Mesenchymal stem cell (in vitro differentiated cells and primary cell): ENCODE data around the gene LRRC74B.
A peak's percentile ranks its signal among the peaks of the same experiment; 100 is the strongest.
"Not testable (repeated sequence)": the region's sequence is repeated elsewhere in the genome, so short reads cannot be mapped to it uniquely, and the experiment has no call there.

Source experiments
- DNase-seq: peaks from one replicate; pipeline ENCODE4 v3.0.0-alpha.2; 2013
- H2AFZ ChIP-seq: one replicate; pipeline ENCODE4 v1.6.1; 2013; ENCODE audit warnings: low read depth, mild to moderate bottlenecking, control low read depth, inconsistent platforms, low read length, moderate library complexity
- H2AK5ac ChIP-seq: 2 replicates; pipeline ENCODE4 v1.6.1; 2013; ENCODE audit warnings: low read length, moderate library complexity, mild to moderate bottlenecking, inconsistent platforms; ENCODE audit not compliant: severe bottlenecking
- H2BK120ac ChIP-seq: one replicate; pipeline ENCODE4 v1.6.1; 2013; ENCODE audit warnings: low read depth, mild to moderate bottlenecking, inconsistent platforms, low read length, moderate library complexity
- H2BK12ac ChIP-seq, 2 experiments: one replicate each; pipeline ENCODE4 v1.6.1; 2013; ENCODE audit warnings: inconsistent platforms in 2 of 2, low read length in 2 of 2, mild to moderate bottlenecking in 2 of 2, moderate library complexity in 2 of 2, control low read depth in 1 of 2
- H2BK15ac ChIP-seq: one replicate; pipeline ENCODE4 v1.6.1; 2013; ENCODE audit warnings: mild to moderate bottlenecking, low read depth, inconsistent platforms; ENCODE audit not compliant: poor library complexity, severe bottlenecking
- H2BK5ac ChIP-seq: 2 replicates; pipeline ENCODE4 v1.6.1; 2013; ENCODE audit warnings: low read depth, mild to moderate bottlenecking, low read length, control low read depth, inconsistent platforms; ENCODE audit not compliant: poor library complexity, severe bottlenecking
- H3K14ac ChIP-seq, 2 experiments: one replicate each; pipeline ENCODE4 v1.6.1; 2013; ENCODE audit warnings: inconsistent platforms in 2 of 2, low read length in 2 of 2, control low read depth in 1 of 2, mild to moderate bottlenecking in 1 of 2, moderate library complexity in 1 of 2
- H3K18ac ChIP-seq, 2 experiments: one replicate each; pipeline ENCODE4 v1.6.1; 2013; ENCODE audit warnings: inconsistent platforms in 2 of 2, low read length in 2 of 2, control low read depth in 1 of 2, low read depth in 1 of 2, mild to moderate bottlenecking in 1 of 2
- H3K23ac ChIP-seq, 2 experiments: one replicate each; pipeline ENCODE4 v1.6.1; 2013; ENCODE audit warnings: inconsistent platforms in 2 of 2, low read length in 2 of 2, mild to moderate bottlenecking in 2 of 2, moderate library complexity in 2 of 2, control low read depth in 1 of 2
- H3K27ac ChIP-seq: 2 replicates; pipeline ENCODE4 v1.5.1; 2013; ENCODE audit warnings: mild to moderate bottlenecking, moderate library complexity, low read length, control low read depth, inconsistent platforms; ENCODE audit not compliant: poor library complexity, severe bottlenecking
- H3K27me3 ChIP-seq, 2 experiments: 2 replicates each; pipeline versions ENCODE4 v1.6.1 to v1.7.0; 2013; ENCODE audit warnings: low read length in 2 of 2, mild to moderate bottlenecking in 2 of 2, moderate library complexity in 2 of 2, control low read depth in 1 of 2, inconsistent platforms in 1 of 2; ENCODE audit not compliant: control insufficient read depth in 1 of 2, insufficient read depth in 1 of 2
- H3K36me3 ChIP-seq, 2 experiments: 2 replicates each; pipeline versions ENCODE4 v1.6.1 to v1.7.0; 2013; ENCODE audit warnings: low read length in 2 of 2, control low read depth in 1 of 2, inconsistent platforms in 1 of 2, low read depth in 1 of 2, mild to moderate bottlenecking in 1 of 2; ENCODE audit not compliant: insufficient read depth in 2 of 2, control insufficient read depth in 1 of 2
- H3K4ac ChIP-seq, 2 experiments: one replicate each; pipeline ENCODE4 v1.6.1; 2013; ENCODE audit warnings: inconsistent platforms in 2 of 2, low read length in 2 of 2, mild to moderate bottlenecking in 2 of 2, moderate library complexity in 2 of 2, control low read depth in 1 of 2, low read depth in 1 of 2
- H3K4me1 ChIP-seq: 2 replicates; pipeline ENCODE4 v1.6.1; 2013; ENCODE audit warnings: low read depth, low read length, control low read depth; ENCODE audit not compliant: control insufficient read depth, insufficient read depth
- H3K4me2 ChIP-seq: 2 replicates; pipeline ENCODE4 v1.6.1; 2013; ENCODE audit warnings: low read length, mild to moderate bottlenecking, inconsistent platforms; ENCODE audit not compliant: poor library complexity, severe bottlenecking
- H3K4me3 ChIP-seq, 2 experiments: 2 replicates each; pipeline versions ENCODE4 v1.5.1 to v1.7.0; 2013; ENCODE audit warnings: low read length in 2 of 2, mild to moderate bottlenecking in 2 of 2, control low read depth in 1 of 2, low read depth in 1 of 2; ENCODE audit not compliant: insufficient read depth in 1 of 2
- H3K79me1 ChIP-seq: replicated peaks from 2 replicates; pipeline ENCODE4 v1.6.1; 2013; ENCODE audit warnings: mild to moderate bottlenecking, control low read depth, low read length, inconsistent platforms; ENCODE audit not compliant: poor library complexity, severe bottlenecking
- H3K9ac ChIP-seq: 2 replicates; pipeline ENCODE4 v1.7.0; 2013; ENCODE audit warnings: mild to moderate bottlenecking, low read length, moderate library complexity
- H3K9me3 ChIP-seq: 2 replicates; pipeline ENCODE4 v1.7.0; 2013; ENCODE audit warnings: mild to moderate bottlenecking, low read length; ENCODE audit not compliant: control insufficient read depth
- H4K8ac ChIP-seq: one replicate; pipeline ENCODE4 v1.6.1; 2013; ENCODE audit warnings: inconsistent platforms, mild to moderate bottlenecking, low read length, moderate library complexity
- H4K91ac ChIP-seq: one replicate; pipeline ENCODE4 v1.6.1; 2013; ENCODE audit warnings: mild to moderate bottlenecking, low read length, inconsistent platforms
- WGBS: methylation state at CpG from one replicate; pipeline ENCODE4 v1.1.7; 2013; ENCODE audit warnings: mixed read lengths; 5-methylcytosine and 5-hydroxymethylcytosine counted together

The LRRC74B gene

DNA sequence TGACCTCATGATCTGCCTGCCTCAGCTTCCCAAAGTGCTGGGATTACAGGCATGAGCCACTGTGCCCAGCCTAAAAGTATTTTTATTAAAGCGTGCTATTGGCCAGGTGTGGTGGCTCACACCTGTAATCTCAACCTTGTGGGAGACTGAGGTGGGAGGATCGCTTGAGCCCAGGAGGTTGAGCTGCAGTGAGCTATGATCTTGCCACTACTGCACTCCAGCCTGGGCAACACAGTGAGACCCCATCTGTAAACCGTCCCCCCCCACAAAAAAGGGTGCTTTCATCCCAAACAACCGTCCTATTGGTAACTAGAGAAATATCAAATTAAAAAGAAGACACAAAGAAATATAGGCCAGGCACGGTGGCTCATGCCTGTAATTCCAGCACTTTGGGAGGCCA is 6.6 kb upstream of the LRRC74B start:
- not testable (repeated sequence) for H3K9me3 ChIP-seq, H3K14ac ChIP-seq, DNase-seq, H3K27ac ChIP-seq, H3K9ac ChIP-seq, H3K18ac ChIP-seq, H2BK5ac ChIP-seq, H2BK15ac ChIP-seq, H3K79me1 ChIP-seq, H4K91ac ChIP-seq, H3K4me2 ChIP-seq, H3K4me3 ChIP-seq, H3K23ac ChIP-seq, H3K4ac ChIP-seq, H3K36me3 ChIP-seq, H2AFZ ChIP-seq, H2BK12ac ChIP-seq, H4K8ac ChIP-seq, H3K27me3 ChIP-seq
- Histone ChIP-seq H2AK5ac (peak overlapping the region; percentile 59), H3K4me1 (peaks cover 25% of the 10 kb centered on the region), H2BK120ac (peak overlapping the region; percentile 58)
- WGBS = 100% methylated on average over 3 of the region's 5 CpGs

DNA sequence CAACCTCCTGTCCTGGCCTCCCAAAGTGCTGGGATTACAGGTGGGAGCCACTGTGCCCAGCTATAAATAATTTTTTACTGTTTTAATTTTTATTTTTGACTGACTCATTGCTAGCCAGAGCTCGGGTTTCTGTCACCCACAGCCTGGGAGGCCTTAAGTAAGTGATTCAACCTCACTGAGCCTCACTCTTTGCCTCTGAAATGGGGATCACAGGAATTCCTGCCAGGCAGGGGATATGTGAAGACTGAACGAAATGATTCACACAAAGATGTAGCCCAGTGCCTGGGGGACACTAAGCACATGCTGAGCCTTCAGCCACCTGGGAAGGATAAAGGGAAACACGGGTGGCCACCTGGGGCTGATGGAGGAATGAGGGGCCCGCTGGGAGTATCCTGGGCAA is 3.8 kb upstream of the LRRC74B start:
- Histone ChIP-seq H3K4me2 (no peak overlapping the region), H2AFZ (no peak overlapping the region), H3K9ac (no peak overlapping the region), H3K4ac (no peak overlapping the region), H3K18ac (peak overlapping the region in 1 of 2 experiments; percentile 41), H2BK120ac (no peak overlapping the region), H2AK5ac (peak overlapping the region; percentile 45), H3K23ac (no peak overlapping the region), H2BK12ac (no peak overlapping the region), H3K79me1 (no peaks in the 10 kb centered on the region), H3K14ac (no peak overlapping the region), H2BK5ac (no peak overlapping the region), H4K8ac (no peak overlapping the region), H3K27me3 (no peaks in the 10 kb centered on the region), H4K91ac (no peak overlapping the region), H3K36me3 (no peaks in the 10 kb centered on the region), H2BK15ac (peak overlapping the region; percentile 62), H3K27ac (peak overlapping the region; percentile 62), H3K4me1 (peaks cover 39% of the 10 kb centered on the region), H3K9me3 (no peaks in the 10 kb centered on the region), H3K4me3 (no peak overlapping the region)
- 72% methylated on average over 4 of the region's 4 CpGs for WGBS
- peak; percentile 17 for DNase-seq

- Histone ChIP-seq H3K14ac (no peak overlapping the region), H3K18ac (peak overlapping the region in 1 of 2 experiments; percentile 25), H3K4ac (no peak overlapping the region), H3K9ac (no peak overlapping the region), H3K4me2 (no peak overlapping the region), H2AFZ (no peak overlapping the region), H2BK5ac (no peak overlapping the region), H3K36me3 (no peaks in the 10 kb centered on the region), H3K4me3 (no peak overlapping the region), H2BK15ac (peak overlapping the region; percentile 65), H3K4me1 (peaks cover 34% of the 10 kb centered on the region), H3K79me1 (no peaks in the 10 kb centered on the region), H3K27ac (no peak overlapping the region), H3K9me3 (no peaks in the 10 kb centered on the region), H2AK5ac (peak overlapping the region; percentile 31), H3K27me3 (peaks cover 0 to 5% of the 10 kb centered on the region in 2 experiments), H2BK12ac (no peak overlapping the region), H2BK120ac (no peak overlapping the region), H4K8ac (peak overlapping the region; percentile 75), H4K91ac (no peak overlapping the region), H3K23ac (no peak overlapping the region)
- WGBS = 92% methylated on average over 5 of the region's 6 CpGs
- DNase-seq = peak; percentile 16
Observed at GRCh38 chr22:21042978-21043859, 2.5 kb upstream of the LRRC74B start.

DNA sequence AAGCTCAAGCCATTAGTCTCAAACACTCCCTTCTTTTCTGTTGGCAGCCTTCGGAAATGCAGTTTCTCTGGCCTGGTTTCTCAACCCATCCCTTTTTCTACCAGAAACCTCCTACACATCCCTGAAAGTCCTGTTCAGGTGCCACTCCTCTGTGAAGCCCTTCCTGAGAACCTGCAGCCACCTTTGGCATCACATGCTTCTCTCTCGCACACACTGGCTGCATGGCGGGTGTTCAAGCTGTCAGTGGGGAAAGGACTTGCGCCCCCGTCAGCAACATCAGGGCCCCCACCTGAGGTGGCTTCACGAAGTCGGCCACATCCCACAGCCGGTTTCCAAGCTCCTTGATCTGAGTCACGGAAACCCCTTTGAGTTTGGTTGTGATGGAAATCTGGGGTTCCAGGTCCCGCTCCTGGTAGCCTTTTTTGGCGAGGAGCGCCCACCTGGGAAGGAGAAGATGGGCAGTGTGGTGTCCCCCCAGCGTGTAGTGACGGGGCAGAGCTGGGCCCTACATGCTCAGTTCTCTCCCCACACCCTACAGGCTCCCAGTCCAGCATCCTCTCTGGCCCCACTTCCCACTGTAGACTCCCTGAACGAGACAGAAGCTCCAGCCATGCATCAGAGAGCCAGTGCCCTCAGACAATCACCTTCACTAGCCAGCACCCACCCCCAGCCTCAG is 1.7 kb upstream of the LRRC74B start:
- Histone ChIP-seq H3K27ac (peak overlapping the region; percentile 91), H4K91ac (peak overlapping the region; percentile 80), H3K4ac (peak overlapping the region; percentile 36 to 54), H2BK15ac (peak overlapping the region; percentile 85), H3K23ac (no peak overlapping the region), H2BK120ac (peak overlapping the region; percentile 68), H3K9ac (peak overlapping the region; percentile 90), H3K27me3 (peaks cover 0 to 7% of the 10 kb centered on the region in 2 experiments), H3K18ac (no peak overlapping the region), H2BK12ac (peak overlapping the region; percentile 55 to 80), H4K8ac (peak overlapping the region; percentile 75), H3K14ac (no peak overlapping the region), H3K9me3 (no peaks in the 10 kb centered on the region), H3K4me2 (no peak overlapping the region), H2AFZ (no peak overlapping the region), H3K36me3 (no peaks in the 10 kb centered on the region), H3K4me1 (peaks cover 33% of the 10 kb centered on the region), H2BK5ac (no peak overlapping the region), H3K4me3 (no peak overlapping the region), H2AK5ac (peak overlapping the region; percentile 90), H3K79me1 (no peaks in the 10 kb centered on the region)
- DNase-seq = no peak
- 94% methylated on average over 15 of the region's 15 CpGs for WGBS
